ENCODE results near the gene IGFL4. TPM values are rescaled to one million over a fixed set of nuclear protein-coding genes. Genes with fewer than 3 reads are reported as not detected.

Gene IGFL4
- total and polyA plus RNA-seq, 2 of the 4 experiments (the other 2 are of a cell fraction): not detected

GRCh38 chr19:46043519-46043918, 2.7 kb upstream of the IGFL4 start:
- Histone ChIP-seq H3K4me2 (ENCODE audit: low read depth, low read length) (no peak overlapping the region), H3K4me1 (ENCODE audit: control insufficient read depth, insufficient read depth, low read length) (no peaks in the 10 kb centered on the region), H3K27me3 (ENCODE audit: control insufficient read depth, insufficient read depth, low read length) (peaks cover 49% of the 10 kb centered on the region), H4K91ac (ENCODE audit: insufficient read depth, low read depth, low read length) (no peak overlapping the region), H3K79me1 (ENCODE audit: low read depth in 1 of 2, low read length in 2 of 2) (no peaks in the 10 kb centered on the region), H2AFZ (replicated peaks; ENCODE audit: low read length, poor library complexity) (no peak overlapping the region), H4K5ac (ENCODE audit: low read depth, low read length) (no peak overlapping the region), H3K36me3 (ENCODE audit: control insufficient read depth, insufficient read depth, low read length) (no peaks in the 10 kb centered on the region), H2AK9ac (replicated peaks; ENCODE audit: low read depth, low read length, poor library complexity) (no peak overlapping the region), H4K20me1 (ENCODE audit: insufficient read depth, low read length) (no peaks in the 10 kb centered on the region), H4K8ac (ENCODE audit: low read depth in 2 of 2, low read length in 2 of 2) (no peak overlapping the region), H3K14ac (replicated peaks; ENCODE audit: low read depth, low read length) (no peak overlapping the region), H3K23ac (ENCODE audit: low read depth, low read length) (no peak overlapping the region), H2AK5ac (ENCODE audit: low read depth, low read length) (no peak overlapping the region), H3K4ac (ENCODE audit: low read depth, low read length) (no peak overlapping the region), H2BK20ac (ENCODE audit: low read depth, low read length) (no peak overlapping the region), H3K9me1 (ENCODE audit: insufficient read depth, low read length) (no peaks in the 10 kb centered on the region), H3K27ac (ENCODE audit: insufficient read depth, low read length) (no peak overlapping the region), H3K56ac (ENCODE audit: extremely low read depth, insufficient read depth, low read length) (no peak overlapping the region), H3K4me3 (ENCODE audit: insufficient read depth, low read depth, low read length) (no peak overlapping the region), H2BK5ac (ENCODE audit: low read depth, low read length, poor library complexity, severe bottlenecking) (no peak overlapping the region), H2BK15ac (ENCODE audit: low read depth, low read length) (no peak overlapping the region), H3K9ac (ENCODE audit: low read depth, low read length) (no peak overlapping the region), H2BK120ac (ENCODE audit: low read depth, low read length) (no peak overlapping the region), H3K18ac (ENCODE audit: low read depth, low read length) (no peak overlapping the region), H3K9me3 (ENCODE audit: control insufficient read depth, insufficient read depth, low read length) (peaks cover 6% of the 10 kb centered on the region)
- TF ChIP-seq MAZ (IDR thresholded peaks at IDR 0.05; ENCODE audit: borderline replicate concordance, low read depth, low read length): no peak
- no peak for TF ChIP-seq ELK1 (IDR thresholded peaks at IDR 0.05; ENCODE audit: borderline replicate concordance, low read depth, low read length)
- no peak for TF ChIP-seq BHLHE40 (IDR thresholded peaks at IDR 0.05; ENCODE audit: low read depth, low read length)
- TF ChIP-seq FOS (IDR thresholded peaks at IDR 0.05; ENCODE audit: low read depth, low read length): no peak
- no peak for TF ChIP-seq RCOR1 (IDR thresholded peaks at IDR 0.05; ENCODE audit: insufficient replicate concordance, low read length)
- no peak for TF ChIP-seq RAD21 (IDR thresholded peaks at IDR 0.05; ENCODE audit: low read length)
- TF ChIP-seq NFE2L2 (IDR thresholded peaks at IDR 0.05; ENCODE audit: low read depth, low read length): no peak
- TF ChIP-seq, protein P1, sequence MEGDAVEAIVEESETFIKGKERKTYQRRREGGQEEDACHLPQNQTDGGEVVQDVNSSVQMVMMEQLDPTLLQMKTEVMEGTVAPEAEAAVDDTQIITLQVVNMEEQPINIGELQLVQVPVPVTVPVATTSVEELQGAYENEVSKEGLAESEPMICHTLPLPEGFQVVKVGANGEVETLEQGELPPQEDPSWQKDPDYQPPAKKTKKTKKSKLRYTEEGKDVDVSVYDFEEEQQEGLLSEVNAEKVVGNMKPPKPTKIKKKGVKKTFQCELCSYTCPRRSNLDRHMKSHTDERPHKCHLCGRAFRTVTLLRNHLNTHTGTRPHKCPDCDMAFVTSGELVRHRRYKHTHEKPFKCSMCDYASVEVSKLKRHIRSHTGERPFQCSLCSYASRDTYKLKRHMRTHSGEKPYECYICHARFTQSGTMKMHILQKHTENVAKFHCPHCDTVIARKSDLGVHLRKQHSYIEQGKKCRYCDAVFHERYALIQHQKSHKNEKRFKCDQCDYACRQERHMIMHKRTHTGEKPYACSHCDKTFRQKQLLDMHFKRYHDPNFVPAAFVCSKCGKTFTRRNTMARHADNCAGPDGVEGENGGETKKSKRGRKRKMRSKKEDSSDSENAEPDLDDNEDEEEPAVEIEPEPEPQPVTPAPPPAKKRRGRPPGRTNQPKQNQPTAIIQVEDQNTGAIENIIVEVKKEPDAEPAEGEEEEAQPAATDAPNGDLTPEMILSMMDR (conservative IDR thresholded peaks at IDR 0.05; ENCODE audit: low read depth, low read length): no peak
- TF ChIP-seq RFX5 (IDR thresholded peaks at IDR 0.05; ENCODE audit: low read depth, low read length): no peak
- TF ChIP-seq CHD1 (IDR thresholded peaks at IDR 0.05; ENCODE audit: low read depth, low read length): no peak
- TF ChIP-seq CEBPB (IDR thresholded peaks at IDR 0.05; ENCODE audit: low read depth, low read length): no peak
- no peak for TF ChIP-seq POLR2A (IDR thresholded peaks at IDR 0.05; ENCODE audit: low read depth, low read length)
- no peak for TF ChIP-seq USF2 (IDR thresholded peaks at IDR 0.05; ENCODE audit: low read depth, low read length)
- no peak for TF ChIP-seq MXI1 (IDR thresholded peaks at IDR 0.05; ENCODE audit: borderline replicate concordance, low read depth, low read length)
- dilution Hi-C loops (cut with HindIII; ENCODE audit: low sequenced_read_pairs, unreplicated experiment) (no loop called here), in situ Hi-C loops (cut with MboI; ENCODE audit: low sequenced_read_pairs) (no loop called here), intact Hi-C loops (cut with micrococcal nuclease) (no loop called here)
- no TSS peak for BruUV-seq (replicated peaks)
- DNase-seq (no peak), ATAC-seq (ENCODE audit: low read depth) (no peak)
- WGBS, 2 experiments (ENCODE audit: extremely low coverage in 2 of 2, insufficient read length in 1 of 2): no CpG with 5 or more reads among the region's 1 CpG
- CTCF ChIA-PET: interaction anchor here (3.2 kb wide), 1 partner anchor 15 kb away, joined by 13 read pairs; no protein-coding TSS in a partner anchor
- POLR2A ChIA-PET (ENCODE audit: unreplicated experiment): no interaction called here
